Parathyroid adenoma (tissue), 2 donors: ENCODE measurements around the gene GLI3.

Experiments
- H2AFZ ChIP-seq: fragments of 300-600 bp; sonication (generic); one replicate; pipeline ENCODE4 v1.7.0; 2017; ENCODE audit warnings: antibody characterized with exemption, mild to moderate bottlenecking
- H3K27ac ChIP-seq: fragments of 300-600 bp; sonication (generic); one replicate; pipeline ENCODE4 v1.7.0; 2017
- H3K27me3 ChIP-seq: fragments of 300-600 bp; sonication (generic); one replicate; pipeline ENCODE4 v1.7.0; 2017; ENCODE audit warnings: low read length; ENCODE audit not compliant: control insufficient read depth, insufficient read depth
- H3K36me3 ChIP-seq: fragments of 300-600 bp; sonication (generic); one replicate; pipeline ENCODE4 v1.7.0; 2017; ENCODE audit warnings: low read length; ENCODE audit not compliant: control insufficient read depth, insufficient read depth
- H3K4me1 ChIP-seq: fragments of 300-600 bp; sonication (generic); one replicate; pipeline ENCODE4 v1.7.0; 2017; ENCODE audit warnings: control low read depth
- H3K4me2 ChIP-seq: fragments of 300-600 bp; sonication (generic); one replicate; pipeline ENCODE4 v1.7.0; 2017; ENCODE audit warnings: low read length
- H3K4me3 ChIP-seq: fragments of 300-600 bp; sonication (generic); one replicate; pipeline ENCODE4 v1.7.0; 2017; ENCODE audit warnings: low read depth, low read length
- H3K79me2 ChIP-seq: fragments of 300-600 bp; sonication (generic); one replicate; pipeline ENCODE4 v1.7.0; 2017; ENCODE audit warnings: control low read depth
- H3K9ac ChIP-seq: fragments of 300-600 bp; sonication (generic); one replicate; pipeline ENCODE4 v1.7.0; 2017; ENCODE audit warnings: mild to moderate bottlenecking
- H3K9me3 ChIP-seq: fragments of 300-600 bp; sonication (generic); one replicate; pipeline ENCODE4 v1.7.0; 2017; ENCODE audit warnings: low read length; ENCODE audit not compliant: control insufficient read depth
- TF ChIP-seq, protein P1 (sequence below): fragments of 300-600 bp; sonication (generic); IDR thresholded peaks from one replicate; pipeline ENCODE4 v1.7.0; 2017; ENCODE audit warnings: antibody characterized with exemption, mild to moderate bottlenecking
- donor health status: primary hyperparathyroidism.

Gene GLI3

GRCh38 chr7:42107484-42108240, 129.3 kb downstream of the GLI3 start:
- TF ChIP-seq, protein P1, sequence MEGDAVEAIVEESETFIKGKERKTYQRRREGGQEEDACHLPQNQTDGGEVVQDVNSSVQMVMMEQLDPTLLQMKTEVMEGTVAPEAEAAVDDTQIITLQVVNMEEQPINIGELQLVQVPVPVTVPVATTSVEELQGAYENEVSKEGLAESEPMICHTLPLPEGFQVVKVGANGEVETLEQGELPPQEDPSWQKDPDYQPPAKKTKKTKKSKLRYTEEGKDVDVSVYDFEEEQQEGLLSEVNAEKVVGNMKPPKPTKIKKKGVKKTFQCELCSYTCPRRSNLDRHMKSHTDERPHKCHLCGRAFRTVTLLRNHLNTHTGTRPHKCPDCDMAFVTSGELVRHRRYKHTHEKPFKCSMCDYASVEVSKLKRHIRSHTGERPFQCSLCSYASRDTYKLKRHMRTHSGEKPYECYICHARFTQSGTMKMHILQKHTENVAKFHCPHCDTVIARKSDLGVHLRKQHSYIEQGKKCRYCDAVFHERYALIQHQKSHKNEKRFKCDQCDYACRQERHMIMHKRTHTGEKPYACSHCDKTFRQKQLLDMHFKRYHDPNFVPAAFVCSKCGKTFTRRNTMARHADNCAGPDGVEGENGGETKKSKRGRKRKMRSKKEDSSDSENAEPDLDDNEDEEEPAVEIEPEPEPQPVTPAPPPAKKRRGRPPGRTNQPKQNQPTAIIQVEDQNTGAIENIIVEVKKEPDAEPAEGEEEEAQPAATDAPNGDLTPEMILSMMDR: no peak
- Histone ChIP-seq H2AFZ (no peak overlapping the region), H3K27ac (no peak overlapping the region), H3K4me1 (no peaks in the 10 kb centered on the region), H3K9me3 (no peaks in the 10 kb centered on the region), H3K36me3 (no peaks in the 10 kb centered on the region), H3K9ac (no peak overlapping the region), H3K27me3 (no peaks in the 10 kb centered on the region), H3K4me2 (no peak overlapping the region), H3K4me3 (no peak overlapping the region), H3K79me2 (no peaks in the 10 kb centered on the region)

GRCh38 chr7:42106562-42106961, 130.4 kb downstream of the GLI3 start:
- Histone ChIP-seq H2AFZ (no peak overlapping the region), H3K27ac (no peak overlapping the region), H3K36me3 (no peaks in the 10 kb centered on the region), H3K9ac (no peak overlapping the region), H3K27me3 (no peaks in the 10 kb centered on the region), H3K9me3 (no peaks in the 10 kb centered on the region), H3K79me2 (no peaks in the 10 kb centered on the region), H3K4me2 (no peak overlapping the region), H3K4me1 (no peaks in the 10 kb centered on the region), H3K4me3 (no peak overlapping the region)
- TF ChIP-seq, protein P1: no peak

DNA sequence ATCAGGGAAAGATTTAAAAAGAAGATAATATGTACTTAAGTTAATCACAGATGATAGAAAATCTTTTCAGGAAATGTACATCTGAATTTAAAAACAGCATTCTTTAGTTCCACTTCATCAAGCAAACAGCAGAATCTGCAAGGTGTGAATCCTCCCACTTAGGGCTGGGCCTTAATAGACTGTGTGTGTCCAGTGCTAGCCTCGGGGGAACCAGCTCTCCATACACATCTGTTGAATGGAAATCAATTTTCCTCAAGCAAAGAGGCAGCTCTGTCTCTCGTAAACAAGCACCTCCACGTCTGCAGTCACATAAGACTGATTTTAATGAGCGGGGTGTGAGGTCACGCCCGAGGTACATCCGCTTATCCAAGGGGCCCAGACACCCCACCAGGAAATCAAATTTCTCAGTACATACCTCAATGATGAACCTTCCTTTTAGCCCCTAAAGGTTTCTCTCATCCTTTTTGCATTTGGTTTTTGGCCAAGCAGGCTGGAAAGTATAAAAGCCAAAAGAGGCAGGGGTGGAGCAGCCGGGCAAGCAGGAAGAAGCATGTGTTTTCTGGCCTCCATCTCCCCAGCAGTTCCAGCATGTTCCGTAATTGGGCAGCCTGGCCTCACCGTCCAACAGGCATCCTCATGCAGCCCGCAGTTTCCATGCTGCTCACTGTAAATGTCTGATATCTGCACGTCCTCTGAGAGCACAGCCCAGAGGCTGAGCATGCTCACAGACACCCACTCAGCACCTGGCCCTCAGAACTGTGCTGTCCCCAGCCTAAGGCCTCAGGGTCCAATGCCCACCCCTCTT, 131.3 kb downstream of the GLI3 start:
- no peaks in the 10 kb centered on the region for H3K79me2 ChIP-seq
- H2AFZ ChIP-seq: no peak overlapping the region
- no peak overlapping the region for H3K4me3 ChIP-seq
- no peaks in the 10 kb centered on the region for H3K9me3 ChIP-seq
- no peaks in the 10 kb centered on the region for H3K27me3 ChIP-seq
- TF ChIP-seq, protein P1: no peak
- no peak overlapping the region for H3K9ac ChIP-seq
- no peak overlapping the region for H3K4me2 ChIP-seq
- no peaks in the 10 kb centered on the region for H3K4me1 ChIP-seq
- H3K36me3 ChIP-seq: no peaks in the 10 kb centered on the region
- H3K27ac ChIP-seq: no peak overlapping the region

- H3K27me3 ChIP-seq: no peaks in the 10 kb centered on the region
- no peaks in the 10 kb centered on the region for H3K4me1 ChIP-seq
- no peak overlapping the region for H3K4me3 ChIP-seq
- H3K36me3 ChIP-seq: no peaks in the 10 kb centered on the region
- TF ChIP-seq, protein P1: no peak
- no peaks in the 10 kb centered on the region for H3K9me3 ChIP-seq
- H3K4me2 ChIP-seq: no peak overlapping the region
- no peak overlapping the region for H2AFZ ChIP-seq
- H3K27ac ChIP-seq: no peak overlapping the region
- H3K9ac ChIP-seq: no peak overlapping the region
- H3K79me2 ChIP-seq: no peaks in the 10 kb centered on the region
Measured at GRCh38 chr7:42104694-42105093, 132.3 kb downstream of the GLI3 start.
